GM18505 (cell line): ENCODE data around the gene PDE7B.

ENCODE experiments used
- ATAC-seq: cut with Tn5 transposase; IDR thresholded peaks from one replicate; pipeline ENCODE4 v1.9.1; 2021; ENCODE audit not compliant: unreplicated experiment
- POLR2A ChIP-seq: IDR thresholded peaks from 4 replicates; pipeline ENCODE4 v1.6.1; 2011; ENCODE audit warnings: borderline replicate concordance; ENCODE audit not compliant: insufficient read depth, insufficient read length; ENCODE audit errors: extremely low read depth

The PDE7B gene

GRCh38 chr6:136069119-136069518 is 217.6 kb downstream of the PDE7B start:
- no peak for TF ChIP-seq POLR2A
- ATAC-seq: no peak

DNA sequence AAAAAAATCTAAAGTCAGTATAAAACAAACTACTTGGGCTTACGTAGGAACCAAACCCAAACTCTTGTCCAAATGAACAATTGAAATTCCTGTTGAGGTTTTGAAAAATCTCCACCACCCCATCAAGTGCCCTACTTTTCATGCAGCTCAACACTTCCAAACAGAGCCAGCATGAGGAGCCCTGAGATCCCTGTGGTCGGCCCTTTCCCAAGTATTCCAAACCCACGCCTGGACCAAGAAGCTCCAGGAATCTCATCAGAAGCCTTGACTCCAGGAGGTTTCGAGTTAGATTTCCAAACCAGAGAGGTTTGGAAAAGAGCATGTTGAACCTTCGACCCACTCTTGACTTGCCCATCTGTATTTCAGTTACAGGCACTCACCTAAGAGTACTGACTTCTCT is 219.3 kb downstream of the PDE7B start:
- no peak for ATAC-seq
- TF ChIP-seq POLR2A: no peak

DNA sequence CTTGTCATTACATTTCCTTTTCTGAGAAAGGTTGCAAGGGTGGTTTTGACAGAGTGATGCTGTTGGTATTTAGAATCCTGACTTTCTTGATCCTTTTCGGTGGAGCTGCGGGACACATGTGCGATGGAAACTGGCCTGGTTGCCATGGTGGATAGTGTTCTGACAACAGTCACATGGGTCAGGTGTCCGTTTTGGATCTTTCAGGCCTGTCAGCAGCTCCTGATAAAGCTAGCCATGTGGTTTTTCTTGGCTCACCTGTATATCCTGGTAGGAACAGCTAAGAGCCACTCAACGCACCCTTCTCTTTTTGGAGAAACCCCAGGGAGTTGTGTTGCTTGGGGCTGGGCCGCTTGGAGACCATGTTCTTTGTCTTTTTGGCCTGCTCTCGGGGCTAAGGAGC is 221.2 kb downstream of the PDE7B start:
- ATAC-seq: no peak
- TF ChIP-seq POLR2A: no peak

- no peak for TF ChIP-seq POLR2A
Measured at GRCh38 chr6:136073216-136073615, 221.7 kb downstream of the PDE7B start.

DNA sequence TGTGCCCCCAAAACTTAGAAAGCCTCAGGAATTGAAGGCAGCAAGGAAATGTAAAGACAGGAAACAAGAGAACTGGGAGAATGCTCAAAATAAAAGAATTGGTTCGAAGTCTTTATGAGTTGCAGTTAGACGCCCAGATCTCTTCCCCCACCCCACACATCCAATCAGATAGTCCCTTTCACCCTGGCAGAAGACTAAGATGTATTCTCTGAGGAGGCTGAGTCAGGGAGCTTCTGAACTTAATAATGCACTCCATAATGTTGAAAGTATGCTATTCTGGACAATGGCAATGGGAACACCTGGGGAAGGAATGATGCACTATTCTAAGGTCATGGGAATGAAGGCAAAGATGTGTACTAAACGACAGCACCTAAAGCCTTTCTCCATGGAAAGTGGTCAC is 225.0 kb downstream of the PDE7B start:
- no peak for ATAC-seq
- TF ChIP-seq POLR2A: no peak

More at GRCh38 chr6:136073216-136073615, 221.7 kb downstream of the PDE7B start:
- ATAC-seq: no peak

DNA sequence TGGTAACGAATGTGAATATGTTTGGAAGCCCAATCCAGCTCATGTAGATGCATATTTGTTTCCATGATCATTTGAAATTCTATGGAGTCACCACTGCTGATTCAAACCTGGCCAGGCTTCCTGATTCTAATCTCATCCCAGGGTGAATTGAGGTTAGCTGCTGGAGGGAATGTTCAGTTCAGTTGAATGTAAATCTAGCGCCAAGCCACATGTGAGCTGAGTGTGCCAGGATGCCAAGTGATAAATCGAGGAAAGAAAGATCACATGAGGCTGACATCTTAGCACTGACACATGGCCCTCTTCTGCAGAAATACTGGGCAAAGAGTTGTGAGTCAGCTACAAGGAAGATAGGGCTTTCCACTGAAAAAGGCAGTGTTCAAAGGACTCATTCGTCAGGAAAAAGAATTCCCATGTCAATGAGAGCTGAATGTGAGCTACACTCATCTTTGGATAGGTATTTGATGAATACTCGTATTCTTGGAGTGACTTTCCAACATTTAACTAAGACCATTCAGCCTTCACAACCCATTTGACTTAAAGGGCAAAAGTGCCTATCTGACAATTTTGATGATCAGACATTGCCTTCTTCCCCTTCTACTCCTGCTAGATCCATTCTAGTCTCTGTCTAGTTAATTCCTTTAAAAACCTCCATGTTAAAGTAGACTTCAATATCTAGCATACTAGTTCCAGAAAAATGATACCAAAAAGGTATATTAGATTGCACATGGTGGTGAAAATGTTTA is 226.5 kb downstream of the PDE7B start:
- ATAC-seq: no peak
- no peak for TF ChIP-seq POLR2A

DNA sequence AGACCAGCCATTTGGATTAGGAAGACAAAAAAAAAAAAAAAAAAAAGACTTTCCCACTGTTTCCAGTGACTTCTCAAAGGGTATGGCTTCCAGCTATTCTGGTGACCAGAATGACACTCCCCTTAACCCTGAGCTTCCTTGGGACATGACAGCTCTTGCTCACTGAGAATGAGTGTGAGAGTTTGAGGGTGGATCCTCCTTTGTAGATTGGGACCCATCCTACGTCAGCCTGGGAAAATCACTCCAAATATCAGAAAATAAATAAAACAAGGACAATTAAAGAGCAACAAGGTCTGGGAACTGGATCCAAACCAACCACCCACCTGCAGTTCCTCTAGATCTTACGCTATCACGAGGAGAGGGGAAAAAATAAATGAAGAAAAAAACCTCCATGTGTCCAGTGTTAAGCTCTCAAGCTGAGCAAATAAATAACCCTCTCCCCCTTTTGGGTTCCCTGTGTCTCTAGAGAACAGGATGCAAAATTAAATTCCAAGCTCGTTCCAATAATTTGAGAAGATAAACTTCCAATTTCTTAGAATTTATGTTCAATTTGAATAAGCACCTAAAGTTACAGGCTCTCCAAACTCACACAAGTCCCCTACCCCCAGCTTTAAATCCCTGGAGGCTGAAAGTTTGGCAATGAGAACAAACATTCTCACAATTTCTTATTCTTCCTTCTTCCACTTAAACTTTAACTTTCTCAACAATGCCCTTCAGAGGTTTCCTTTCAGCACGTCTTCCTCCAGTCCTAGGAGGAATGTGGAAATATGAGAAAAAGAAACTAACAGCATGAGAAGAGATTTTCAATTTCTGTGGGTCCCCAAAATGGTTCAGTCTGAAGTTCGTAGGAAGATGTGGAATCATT is 228.4 kb downstream of the PDE7B start:
- ATAC-seq: no peak
- no peak for TF ChIP-seq POLR2A

GRCh38 chr6:136083540-136083939 is 232.0 kb downstream of the PDE7B start:
- ATAC-seq: no peak
- no peak for TF ChIP-seq POLR2A

- TF ChIP-seq POLR2A: no peak
- no peak for ATAC-seq
Measured at GRCh38 chr6:136084403-136084802, 232.9 kb downstream of the PDE7B start.

DNA sequence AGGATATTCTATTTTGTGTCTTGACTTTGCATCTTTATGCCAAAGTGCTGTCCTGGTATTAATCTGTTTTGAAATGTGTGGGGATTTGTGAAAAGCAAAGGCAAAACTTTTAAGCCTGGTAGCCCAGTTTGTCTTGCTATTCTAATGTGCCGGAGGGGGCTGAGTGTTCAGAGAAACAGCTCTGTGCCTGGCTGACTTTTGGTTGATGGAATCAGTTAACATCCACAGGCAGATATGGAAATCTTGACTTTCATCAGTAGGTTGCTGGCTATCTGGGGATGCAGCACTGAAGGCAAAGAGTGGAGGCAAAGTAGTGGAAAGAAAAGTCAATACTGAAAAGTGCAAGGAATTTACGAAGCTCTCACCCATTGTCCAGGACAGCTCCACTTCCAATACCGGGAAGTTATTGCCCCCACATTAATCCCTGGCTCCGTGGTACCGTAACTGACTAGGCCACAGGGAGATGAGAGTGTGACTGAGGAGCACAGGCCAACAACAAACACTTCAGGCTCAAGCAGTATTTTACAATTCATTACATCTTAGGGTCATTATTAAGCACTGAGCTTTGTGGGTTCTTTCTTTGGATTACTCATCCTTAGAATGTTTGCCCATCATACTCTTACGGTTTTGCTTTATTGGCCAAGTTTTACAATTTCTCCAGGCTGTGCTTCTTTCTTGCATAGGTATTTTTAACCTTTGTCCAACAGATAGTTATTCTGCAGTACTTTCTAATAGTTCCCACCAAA is 234.0 kb downstream of the PDE7B start:
- TF ChIP-seq POLR2A: no peak
- no peak for ATAC-seq

DNA sequence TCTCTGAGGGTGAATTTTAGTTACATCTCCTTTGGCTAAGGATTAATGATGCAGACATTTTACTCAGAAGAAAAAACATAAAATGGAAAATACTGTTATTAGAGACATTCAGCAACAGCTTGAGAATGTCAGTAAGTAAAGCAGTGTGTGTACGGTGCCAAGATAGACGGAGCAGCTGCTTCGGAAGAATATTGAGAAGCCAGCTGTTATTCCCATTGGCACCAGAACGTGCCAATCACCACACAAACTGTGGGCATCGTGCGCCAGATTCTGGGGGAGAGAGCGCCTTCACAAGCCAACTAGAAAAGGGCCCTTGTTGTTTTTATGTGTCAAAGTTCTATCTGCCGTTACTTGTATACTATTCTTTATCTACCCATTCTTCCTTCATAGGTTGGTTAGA is 235.2 kb downstream of the PDE7B start:
- no peak for ATAC-seq

DNA sequence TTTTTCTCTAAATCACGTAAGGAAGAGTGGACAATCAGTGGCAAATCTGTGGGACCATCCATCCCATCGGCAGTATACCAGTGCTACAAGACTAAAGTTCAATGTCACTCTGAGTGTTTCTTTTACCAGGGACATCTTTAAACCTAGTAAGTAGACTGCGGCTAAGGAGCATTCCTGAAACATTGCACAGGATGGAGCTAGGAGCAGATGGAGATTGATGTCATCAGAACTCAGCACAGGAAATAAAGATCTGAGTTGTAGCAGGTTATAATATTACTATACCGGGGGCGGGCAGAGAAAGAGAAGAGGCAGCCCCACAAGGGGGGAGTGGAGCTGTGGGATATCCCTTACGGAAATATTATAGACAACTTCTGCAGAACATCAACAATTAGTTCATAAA is 236.5 kb downstream of the PDE7B start:
- no peak for TF ChIP-seq POLR2A
- no peak for ATAC-seq

More for the DNA sequence above, 235.2 kb downstream of the PDE7B start:
- no peak for TF ChIP-seq POLR2A

- TF ChIP-seq POLR2A: no peak
- no peak for ATAC-seq
Measured at GRCh38 chr6:136088693-136089092, 237.2 kb downstream of the PDE7B start.
